ENCODE results near the gene TKFC. TPM values are rescaled to one million over a fixed set of nuclear protein-coding genes. Genes with fewer than 3 reads are reported as not detected.

The TKFC gene
- total RNA-seq, 1 experiment from 2014 or later: 168 TPM

DNA sequence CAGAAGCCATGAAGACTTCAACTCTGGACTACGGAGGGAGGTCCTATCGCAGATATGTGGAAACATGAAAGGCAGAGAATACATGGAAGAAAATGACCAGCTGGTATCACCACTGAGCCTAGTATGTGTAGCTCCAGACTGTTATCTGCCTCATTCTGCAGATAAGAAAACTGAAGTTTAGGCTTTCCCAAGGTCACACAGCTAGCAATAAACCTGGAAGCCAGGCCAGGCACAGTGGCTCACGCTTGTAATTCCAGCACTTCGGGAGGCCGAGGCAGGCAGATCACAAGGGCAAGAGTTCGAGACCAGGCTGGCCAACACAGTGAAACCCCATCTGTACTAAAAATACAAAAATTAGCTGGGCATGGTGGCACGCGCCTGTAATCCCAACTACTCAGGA is 22.3 kb upstream of the TKFC start:
- no peaks in the 10 kb centered on the region for H3K27me3 ChIP-seq (ENCODE audit: insufficient read depth, low read depth)
- no peak for DNase-seq
- no peaks in the 10 kb centered on the region; the same call in 1 of the 2 replicates for H3F3A ChIP-seq (ENCODE audit: insufficient read depth, low read depth)
- intact Hi-C loops (cut with micrococcal nuclease; ENCODE audit: unreplicated experiment): no loop called here
- H3K4me3 ChIP-seq: no peak overlapping the region
- H3K79me2 ChIP-seq (ENCODE audit: low read depth): no peaks in the 10 kb centered on the region
- H3K9me3 ChIP-seq (ENCODE audit: insufficient read depth, low read depth): no peaks in the 10 kb centered on the region
- H4K20me1 ChIP-seq (ENCODE audit: insufficient read depth): peaks cover 4% of the 10 kb centered on the region
- no peak overlapping the region for H3K4me2 ChIP-seq
- no peak overlapping the region for H2AFZ ChIP-seq
- H3K27ac ChIP-seq: no peak overlapping the region
- no peaks in the 10 kb centered on the region for H3K9me2 ChIP-seq (ENCODE audit: insufficient read depth)
- TF ChIP-seq, protein P1, sequence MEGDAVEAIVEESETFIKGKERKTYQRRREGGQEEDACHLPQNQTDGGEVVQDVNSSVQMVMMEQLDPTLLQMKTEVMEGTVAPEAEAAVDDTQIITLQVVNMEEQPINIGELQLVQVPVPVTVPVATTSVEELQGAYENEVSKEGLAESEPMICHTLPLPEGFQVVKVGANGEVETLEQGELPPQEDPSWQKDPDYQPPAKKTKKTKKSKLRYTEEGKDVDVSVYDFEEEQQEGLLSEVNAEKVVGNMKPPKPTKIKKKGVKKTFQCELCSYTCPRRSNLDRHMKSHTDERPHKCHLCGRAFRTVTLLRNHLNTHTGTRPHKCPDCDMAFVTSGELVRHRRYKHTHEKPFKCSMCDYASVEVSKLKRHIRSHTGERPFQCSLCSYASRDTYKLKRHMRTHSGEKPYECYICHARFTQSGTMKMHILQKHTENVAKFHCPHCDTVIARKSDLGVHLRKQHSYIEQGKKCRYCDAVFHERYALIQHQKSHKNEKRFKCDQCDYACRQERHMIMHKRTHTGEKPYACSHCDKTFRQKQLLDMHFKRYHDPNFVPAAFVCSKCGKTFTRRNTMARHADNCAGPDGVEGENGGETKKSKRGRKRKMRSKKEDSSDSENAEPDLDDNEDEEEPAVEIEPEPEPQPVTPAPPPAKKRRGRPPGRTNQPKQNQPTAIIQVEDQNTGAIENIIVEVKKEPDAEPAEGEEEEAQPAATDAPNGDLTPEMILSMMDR (conservative IDR thresholded peaks at IDR 0.05): no peak
- TF ChIP-seq EZH2 (IDR thresholded peaks at IDR 0.05; ENCODE audit: low read depth): no peak
- no peaks in the 10 kb centered on the region for H3K4me1 ChIP-seq (replicated peaks; ENCODE audit: insufficient read depth)
- H3K36me3 ChIP-seq (ENCODE audit: low read depth): peaks cover 74% of the 10 kb centered on the region
- BruUV-seq (replicated peaks): no TSS peak
- ChIA-PET CTCF (interaction anchor here (0.5 to 0.6 kb wide), 2 partner anchors 272 to 388 kb away, joined by 5 to 7 read pairs; no protein-coding TSS in a partner anchor), POLR2A (ENCODE audit: unreplicated experiment) (no interaction called here)

DNA sequence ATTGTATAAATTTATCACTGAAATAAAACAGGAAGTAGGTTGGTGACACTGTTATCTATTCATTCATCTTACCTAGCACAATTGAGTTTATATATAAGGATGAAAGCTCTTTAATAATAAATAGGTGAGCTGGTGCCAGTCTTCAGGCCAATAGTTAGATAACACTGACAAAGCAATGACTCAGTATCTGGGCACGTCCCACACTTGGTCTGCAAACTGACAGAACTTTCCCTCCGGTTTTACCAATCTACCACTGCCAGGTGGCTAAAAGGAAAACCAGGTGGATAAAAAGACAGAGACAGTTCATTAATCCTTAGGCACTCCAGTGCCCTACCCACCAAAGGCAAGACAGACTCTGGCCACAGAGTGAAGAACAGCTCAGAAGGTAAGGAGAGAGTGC is 17.8 kb upstream of the TKFC start:
- CTCF ChIA-PET: no interaction called here
- H3K9me3 ChIP-seq (ENCODE audit: insufficient read depth, low read depth): no peaks in the 10 kb centered on the region
- POLR2A ChIA-PET (ENCODE audit: unreplicated experiment): no interaction called here
- H3K4me2 ChIP-seq: no peak overlapping the region
- peaks cover 73% of the 10 kb centered on the region for H3K36me3 ChIP-seq (ENCODE audit: low read depth)
- H3K4me3 ChIP-seq: no peak overlapping the region
- H3K27ac ChIP-seq: no peak overlapping the region
- no peaks in the 10 kb centered on the region for H3K79me2 ChIP-seq (ENCODE audit: low read depth)
- H2AFZ ChIP-seq: no peak overlapping the region
- H3K4me1 ChIP-seq (replicated peaks; ENCODE audit: insufficient read depth): no peaks in the 10 kb centered on the region
- peaks cover 17% of the 10 kb centered on the region for H4K20me1 ChIP-seq (ENCODE audit: insufficient read depth)
- no peak for DNase-seq
- H3F3A ChIP-seq (ENCODE audit: insufficient read depth, low read depth): no peaks in the 10 kb centered on the region; the same call in 1 of the 2 replicates
- H3K9me2 ChIP-seq (ENCODE audit: insufficient read depth): no peaks in the 10 kb centered on the region
- no TSS peak for BruUV-seq (replicated peaks)
- TF ChIP-seq EZH2 (IDR thresholded peaks at IDR 0.05; ENCODE audit: low read depth): no peak
- no peaks in the 10 kb centered on the region for H3K27me3 ChIP-seq (ENCODE audit: insufficient read depth, low read depth)
- intact Hi-C loops (cut with micrococcal nuclease; ENCODE audit: unreplicated experiment): no loop called here

DNA sequence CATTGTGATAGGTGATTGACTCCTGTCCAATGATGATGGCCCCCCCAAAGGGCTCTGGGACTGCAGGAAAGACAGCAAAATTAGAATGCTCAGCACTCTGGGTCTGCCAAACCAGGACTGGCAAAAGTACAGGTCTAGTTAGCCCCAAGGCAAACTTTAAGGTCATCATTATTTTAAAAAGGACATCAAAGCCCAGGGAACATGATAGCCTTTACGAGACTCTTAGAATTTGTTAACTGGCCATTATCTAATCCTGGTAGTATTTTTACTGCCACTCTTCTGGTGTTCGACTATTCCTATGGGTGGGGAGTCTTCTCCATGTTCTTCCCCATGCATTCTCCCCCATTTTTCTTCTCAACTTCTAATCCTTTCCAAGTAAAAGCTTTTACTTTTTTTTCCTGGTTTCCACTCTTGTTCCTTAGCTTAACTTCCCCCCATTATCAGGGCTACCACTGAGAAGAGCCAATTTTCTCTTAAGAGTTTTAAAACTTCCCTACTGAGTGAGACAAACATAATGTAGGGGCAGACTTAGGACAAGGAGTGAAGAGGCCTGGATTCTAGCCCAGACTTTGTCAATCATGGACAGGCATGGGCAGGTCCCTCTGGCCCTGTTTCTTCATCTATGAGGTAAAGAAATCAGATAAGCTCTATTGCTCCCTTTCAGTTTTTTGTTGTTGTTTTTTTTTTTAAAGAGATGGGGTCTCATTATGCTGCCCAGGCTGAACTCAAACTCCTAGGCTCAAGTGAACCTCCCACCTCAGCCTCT is 7.2 kb upstream of the TKFC start:
- Histone ChIP-seq H3K36me3 (ENCODE audit: low read depth) (peaks cover 58% of the 10 kb centered on the region), H3K79me2 (ENCODE audit: low read depth) (peaks cover 52% of the 10 kb centered on the region), H3F3A (ENCODE audit: insufficient read depth, low read depth) (peaks cover 5% of the 10 kb centered on the region; the same call in 1 of the 2 replicates), H2AFZ (no peak overlapping the region), H4K20me1 (ENCODE audit: insufficient read depth) (peaks cover 45% of the 10 kb centered on the region), H3K4me1 (replicated peaks; ENCODE audit: insufficient read depth) (0 out of 2 replicates have a peak, but pooled peaks cover 6% of the 10 kb centered on the region), H3K4me2 (no peak overlapping the region), H3K4me3 (no peak overlapping the region), H3K9me2 (ENCODE audit: insufficient read depth) (no peaks in the 10 kb centered on the region), H3K27ac (no peak overlapping the region), H3K9me3 (ENCODE audit: insufficient read depth, low read depth) (no peaks in the 10 kb centered on the region), H3K27me3 (ENCODE audit: insufficient read depth, low read depth) (no peaks in the 10 kb centered on the region)
- DNase-seq: no peak
- no peak for TF ChIP-seq EZH2 (IDR thresholded peaks at IDR 0.05; ENCODE audit: low read depth)
- TF ChIP-seq, protein P1 (conservative IDR thresholded peaks at IDR 0.05): no peak
- ChIA-PET POLR2A (ENCODE audit: unreplicated experiment) (no interaction called here), CTCF (no interaction called here)
- BruUV-seq (replicated peaks): no TSS peak
- intact Hi-C loops (cut with micrococcal nuclease; ENCODE audit: unreplicated experiment): no loop called here

Data from PC-9 (cell line).